Psoas muscle (tissue), 8 donors: ENCODE results near the gene FMNL1. TPM values are rescaled to one million over a fixed set of nuclear protein-coding genes. Genes with fewer than 3 reads are reported as not detected.
A peak's percentile ranks its signal among the peaks of the same experiment; 100 is the strongest.

ENCODE experiments used
- ATAC-seq, 4 donors: fragments of 200-7000 bp; cut with Tn5 transposase; one replicate each; pipeline ENCODE4 v1.9.1; 2020; ENCODE audit warnings: moderate library complexity in 3 of 4, mild to moderate bottlenecking in 2 of 4
- DNase-seq, 2 donors: peaks; one replicate each; pipeline ENCODE4 v3.0.0-alpha.2; 2020
- H3K27ac ChIP-seq: fragments of 200-600 bp; one replicate; pipeline ENCODE4 v1.8.0; 2022
- H3K27me3 ChIP-seq, 3 donors: fragments of 200-600 bp in 1 of 3; one replicate each; pipeline versions ENCODE4 v1.6.1 to v1.8.0; 2013 to 2022; ENCODE audit warnings: low read length in 2 of 3, mild to moderate bottlenecking in 2 of 3, moderate library complexity in 1 of 3; ENCODE audit not compliant: insufficient read depth in 3 of 3
- H3K36me3 ChIP-seq, 2 donors: fragments of 200-600 bp in 1 of 2; one replicate each; pipeline versions ENCODE4 v1.6.1 to v1.8.0; 2013 to 2022; ENCODE audit warnings: low read depth in 1 of 2, mild to moderate bottlenecking in 1 of 2, moderate library complexity in 1 of 2; ENCODE audit not compliant: insufficient read depth in 1 of 2
- H3K4me1 ChIP-seq: fragments of 200-600 bp; one replicate; pipeline ENCODE4 v1.8.0; 2022
- H3K4me3 ChIP-seq: fragments of 200-600 bp; one replicate; pipeline ENCODE4 v1.8.0; 2022; ENCODE audit warnings: mild to moderate bottlenecking
- H3K9me3 ChIP-seq: fragments of 200-600 bp; one replicate; pipeline ENCODE4 v1.8.0; 2022
- CTCF ChIP-seq: fragments of 200-600 bp; IDR thresholded peaks from one replicate; pipeline ENCODE4 v1.8.0; 2022; ENCODE audit warnings: antibody characterized with exemption
- WGBS, 3 donors: extraction: QIAGEN DNeasy Blood & Tissue Kit; methylation state at CpG; one replicate each; pipeline versions ENCODE4 v1.1.6 to v1.1.7; 2013; 5-methylcytosine and 5-hydroxymethylcytosine counted together
- intact Hi-C, 2 donors: fragments of 100-400 bp; cut with DNase I; formaldehyde crosslinking; loops; one replicate each; pipeline versions ENCODE4 v1.11.0 to v1.14.2; 2022
- polyA plus RNA-seq, 3 donors: library from polyadenylated mRNA; stranded (reverse); fragments of 200-250 nt; gene quantifications; one replicate each; pipeline ENCODE4 v1.2.3, GENCODE V29; 2013
- total RNA-seq, 4 donors: library from RNA; stranded (reverse); fragmentation: NEBNext Ultra II Directional in 2 of 4; extraction: Animal tissue kit (Norgen Biotek cat#: 25700) in 2 of 4; gene quantifications; one replicate each; pipeline versions ENCODE4 v1.2.1 to v1.2.4, GENCODE V29; 2021 to 2023
- donor health status: healthy with polysubstance abuse.
- donor health status: DM: no; HTN: no; CAD: no; lungs with moderate emphysema.
- donor health status: Bipolar disorder and iron deficiency.
- donor health status: healthy.
- donor health status: DM: yes; HTN: yes; CAD: no.
- donor health status: DM: no; HTN: no; CAD: no.
- donor health status: DM: no; HTN: no; CAD: no.
- donor health status: DM: yes; HTN: yes; CAD: no.

FMNL1 gene
- total and polyA plus RNA-seq, 7 donors: 1.8 to 6.5 (median 5.4) TPM

GRCh38 chr17:45283711-45284110, 62.0 kb downstream of the FMNL1 start:
- H3K4me1 ChIP-seq: peaks cover 73% of the 10 kb centered on the region
- ATAC-seq (peak in 1 of 4 donors; percentile 0), DNase-seq (peak in 1 of 2 donors; percentile 36)
- H3K27me3 ChIP-seq: no peaks in the 10 kb centered on the region
- peaks cover 3 to 88% of the 10 kb centered on the region in 2 donors for H3K36me3 ChIP-seq
- H3K4me3 ChIP-seq: no peak overlapping the region
- H3K9me3 ChIP-seq: no peaks in the 10 kb centered on the region
- TF ChIP-seq CTCF: no peak
- peak overlapping the region; percentile 96 for H3K27ac ChIP-seq
- WGBS, 3 donors: 80 to 91% (median 81%) methylated on average over 9 to 10 of the region's 10 CpGs
- intact Hi-C loops: loop anchor here in 1 of 2 donors (5.0 kb wide), 1 partner anchor 34 kb away; the partner anchor contains the start of gene MAP3K14

DNA sequence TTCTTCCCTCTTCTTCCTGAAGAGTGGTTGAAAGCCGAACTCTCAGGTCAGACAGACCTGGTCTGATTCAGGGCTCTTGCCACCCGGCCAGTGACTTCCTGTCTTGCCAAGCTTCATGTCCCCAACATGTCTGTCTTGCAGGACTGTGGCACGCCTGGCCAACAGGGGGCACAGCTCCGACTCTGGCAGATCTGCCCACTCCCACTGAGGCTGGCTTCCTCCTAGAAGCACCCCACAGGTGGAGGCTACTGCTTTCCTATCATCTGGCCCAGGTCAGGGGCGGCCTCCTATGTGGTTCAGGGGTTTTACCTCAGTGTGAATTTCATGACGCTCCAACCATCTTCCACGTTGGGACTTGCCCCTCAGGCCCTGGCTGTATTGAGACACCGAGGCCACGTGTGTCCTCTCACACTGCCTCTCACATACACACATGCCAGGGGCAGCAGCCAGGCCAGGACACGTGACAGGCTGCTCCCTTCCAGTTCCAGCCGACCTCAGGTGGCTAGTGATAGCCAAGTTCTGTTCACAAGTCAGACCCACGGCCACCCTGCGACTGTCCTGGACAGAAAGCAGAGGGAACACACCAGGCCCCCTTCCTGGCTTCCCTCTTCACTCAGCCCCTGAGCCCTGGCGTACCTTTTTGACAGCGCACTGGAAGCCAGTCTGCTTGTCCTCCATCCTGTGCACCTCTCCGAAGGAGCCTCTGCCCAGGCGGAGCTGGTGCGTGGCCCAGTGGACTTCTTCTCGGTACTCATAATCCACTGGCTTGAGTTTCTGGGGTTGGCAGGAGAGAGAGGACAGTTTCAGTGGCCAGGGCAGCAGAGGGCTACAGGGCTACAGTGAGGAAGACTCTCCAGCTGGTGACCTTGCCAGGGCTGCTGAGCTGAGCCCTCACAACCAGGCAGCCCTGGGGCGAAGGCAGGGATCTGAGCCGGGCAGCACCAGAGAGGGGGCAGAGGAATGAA, 62.8 kb downstream of the FMNL1 start:
- Histone ChIP-seq H3K9me3 (no peaks in the 10 kb centered on the region), H3K27ac (peak overlapping the region; percentile 96), H3K4me1 (peaks cover 78% of the 10 kb centered on the region), H3K4me3 (no peak overlapping the region), H3K36me3 (peaks cover 3 to 91% of the 10 kb centered on the region in 2 donors), H3K27me3 (no peaks in the 10 kb centered on the region)
- peak; percentile 71 to 80 (median 76) for ATAC-seq
- TF ChIP-seq CTCF: peak; percentile 40
- DNase-seq: peak; percentile 80 to 93
- intact Hi-C loops: loop anchor here in 1 of 2 donors (5.0 kb wide), 1 partner anchor 33 kb away; the partner anchor contains the start of gene MAP3K14
- 32 to 50% (median 33%) methylated on average over 21 of the region's 21 CpGs for WGBS, 3 donors

- peaks cover 86% of the 10 kb centered on the region for H3K4me1 ChIP-seq
- no peak for TF ChIP-seq CTCF
- ATAC-seq: no peak
- intact Hi-C loops: no loop called here
- WGBS, 3 donors: 81 to 90% (median 87%) methylated on average over 5 of the region's 5 CpGs
- peak in 1 of 2 donors; percentile 40 for DNase-seq
- H3K36me3 ChIP-seq: peaks cover 3 to 85% of the 10 kb centered on the region in 2 donors
- no peaks in the 10 kb centered on the region for H3K27me3 ChIP-seq
- no peaks in the 10 kb centered on the region for H3K9me3 ChIP-seq
- H3K27ac ChIP-seq: peak overlapping the region; percentile 96
- H3K4me3 ChIP-seq: no peak overlapping the region
These were observed 64.6 kb downstream of the FMNL1 start for GRCh38 chr17:45286286-45286685.

GRCh38 chr17:45287526-45288500, 66.1 kb downstream of the FMNL1 start:
- DNase-seq: peak in 1 of 2 donors; percentile 59

More at GRCh38 chr17:45287526-45288500, 66.1 kb downstream of the FMNL1 start:
- Histone ChIP-seq H3K36me3 (peaks cover 3 to 74% of the 10 kb centered on the region in 2 donors), H3K27ac (peak overlapping the region; percentile 96), H3K4me3 (peak overlapping the region; percentile 24), H3K27me3 (no peaks in the 10 kb centered on the region), H3K9me3 (no peaks in the 10 kb centered on the region), H3K4me1 (peaks cover 88% of the 10 kb centered on the region)
- ATAC-seq: no peak
- intact Hi-C loops: loop anchor here in 1 of 2 donors (2.0 kb wide), 1 partner anchor 25 kb away; no protein-coding TSS in a partner anchor
- TF ChIP-seq CTCF: no peak
- 47 to 56% (median 50%) methylated on average over 10 of the region's 10 CpGs for WGBS, 3 donors
